Lower leg skin (tissue), 4 donors: ENCODE results near the gene ATG2B. TPM values are rescaled to one million over a fixed set of nuclear protein-coding genes. Genes with fewer than 3 reads are reported as not detected.

ENCODE experiments used
- DNase-seq, 2 donors: peaks; one replicate each; pipeline ENCODE4 v3.0.0-alpha.2; 2019; ENCODE audit warnings: low spot score in 2 of 2
- H3K4me3 ChIP-seq: fragments of 200-600 bp; sonication (generic); 2 replicates; pipeline ENCODE4 v1.5.1; 2017; ENCODE audit warnings: mild to moderate bottlenecking, low read depth; ENCODE audit not compliant: poor library complexity, severe bottlenecking
- POLR2A ChIP-seq, 2 donors: fragments of 450-650 bp; IDR thresholded peaks; one replicate each; pipeline ENCODE4 v1.6.1; 2016 to 2017; ENCODE audit warnings: antibody characterized with exemption in 2 of 2, mild to moderate bottlenecking in 1 of 2, moderate library complexity in 1 of 2
- WGBS, 2 donors: methylation state at CpG; one replicate each; pipeline ENCODE4 v1.1.5; 2018; 5-methylcytosine and 5-hydroxymethylcytosine counted together
- intact Hi-C: fragments of 100-400 bp; cut with DNase I; formaldehyde crosslinking; loops from one replicate; pipeline ENCODE4 v1.15.0; 2023; ENCODE audit warnings: low total_unique reads
- total RNA-seq, 4 donors: library from RNA; depleted of rRNA; stranded (reverse); fragments of >200 nt; gene quantifications; one replicate each; pipeline ENCODE4 v1.1.0, GENCODE V29; 2016
- TF ChIP-seq, protein P1 (sequence below), 3 donors: fragments of 450-650 bp; IDR thresholded peaks; one replicate each; pipeline ENCODE4 v1.5.1; 2016; ENCODE audit warnings: antibody characterized with exemption in 3 of 3, mild to moderate bottlenecking in 3 of 3, moderate library complexity in 2 of 3

The ATG2B gene
- total RNA-seq, 4 donors from 2014 or later, result 23.8 to 44.8 (median 30.9) TPM

DNA sequence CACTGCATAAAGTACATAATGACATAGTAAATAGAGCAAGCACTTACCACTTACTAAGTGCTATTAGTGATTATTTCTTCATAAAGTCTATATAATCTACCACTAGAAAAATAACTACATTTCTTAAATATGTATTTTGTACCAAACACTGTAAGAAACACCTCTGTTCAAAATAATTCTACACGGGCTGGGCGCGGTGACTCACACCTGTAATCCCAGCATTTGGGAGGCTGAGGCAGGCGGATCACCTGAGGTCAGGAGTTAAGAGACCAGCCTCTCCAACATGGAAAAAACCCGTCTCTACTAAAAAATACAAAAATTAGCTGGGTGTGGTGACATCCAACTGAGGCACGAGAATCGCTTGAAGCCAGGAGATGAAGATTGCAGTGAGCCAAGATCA lies 38.9 kb downstream of the ATG2B start:
- no peak for TF ChIP-seq POLR2A (IDR thresholded peaks at IDR 0.05)
- TF ChIP-seq, protein P1, sequence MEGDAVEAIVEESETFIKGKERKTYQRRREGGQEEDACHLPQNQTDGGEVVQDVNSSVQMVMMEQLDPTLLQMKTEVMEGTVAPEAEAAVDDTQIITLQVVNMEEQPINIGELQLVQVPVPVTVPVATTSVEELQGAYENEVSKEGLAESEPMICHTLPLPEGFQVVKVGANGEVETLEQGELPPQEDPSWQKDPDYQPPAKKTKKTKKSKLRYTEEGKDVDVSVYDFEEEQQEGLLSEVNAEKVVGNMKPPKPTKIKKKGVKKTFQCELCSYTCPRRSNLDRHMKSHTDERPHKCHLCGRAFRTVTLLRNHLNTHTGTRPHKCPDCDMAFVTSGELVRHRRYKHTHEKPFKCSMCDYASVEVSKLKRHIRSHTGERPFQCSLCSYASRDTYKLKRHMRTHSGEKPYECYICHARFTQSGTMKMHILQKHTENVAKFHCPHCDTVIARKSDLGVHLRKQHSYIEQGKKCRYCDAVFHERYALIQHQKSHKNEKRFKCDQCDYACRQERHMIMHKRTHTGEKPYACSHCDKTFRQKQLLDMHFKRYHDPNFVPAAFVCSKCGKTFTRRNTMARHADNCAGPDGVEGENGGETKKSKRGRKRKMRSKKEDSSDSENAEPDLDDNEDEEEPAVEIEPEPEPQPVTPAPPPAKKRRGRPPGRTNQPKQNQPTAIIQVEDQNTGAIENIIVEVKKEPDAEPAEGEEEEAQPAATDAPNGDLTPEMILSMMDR (IDR thresholded peaks at IDR 0.05), result no peak
- no peak for DNase-seq
- WGBS, 2 donors, result 91 to 96% methylated on average over 7 of the region's 7 CpGs
- H3K4me3 ChIP-seq, result no peak overlapping the region
- intact Hi-C loops, result no loop called here

GRCh38 chr14:96320605-96321004 lies 42.5 kb downstream of the ATG2B start:
- WGBS, 2 donors, result 91 to 93% methylated on average over 1 of the region's 1 CpG
- TF ChIP-seq, protein P1 (IDR thresholded peaks at IDR 0.05), result no peak
- TF ChIP-seq POLR2A (IDR thresholded peaks at IDR 0.05), result no peak
- intact Hi-C loops, result no loop called here
- no peak for DNase-seq
- H3K4me3 ChIP-seq, result no peak overlapping the region

GRCh38 chr14:96318836-96319235 lies 44.3 kb downstream of the ATG2B start:
- intact Hi-C loops, result no loop called here
- TF ChIP-seq, protein P1 (IDR thresholded peaks at IDR 0.05), result no peak
- no peak for TF ChIP-seq POLR2A (IDR thresholded peaks at IDR 0.05)
- 89% methylated on average over 9 of the region's 9 CpGs for WGBS, 2 donors

DNA sequence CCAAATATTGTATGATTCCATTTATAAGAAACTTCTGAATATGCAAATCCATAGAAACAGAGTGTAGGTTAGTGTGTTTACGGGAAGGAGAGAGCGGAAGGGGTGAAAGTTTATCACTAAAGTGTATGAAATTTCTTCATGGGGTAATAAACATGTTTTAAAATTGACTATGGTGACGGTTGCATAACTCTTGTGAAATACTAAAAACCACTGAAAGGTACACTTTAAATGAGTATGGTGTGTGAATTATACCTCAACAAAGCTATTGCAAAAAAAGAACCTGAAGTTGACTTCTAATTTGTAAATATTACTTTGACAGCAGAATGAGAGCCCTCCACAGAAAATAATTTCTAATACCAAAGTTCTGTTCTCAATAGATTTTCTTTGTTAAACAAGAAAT lies 47.1 kb downstream of the ATG2B start:
- no peak for TF ChIP-seq POLR2A (IDR thresholded peaks at IDR 0.05)
- TF ChIP-seq, protein P1 (IDR thresholded peaks at IDR 0.05), result no peak
- intact Hi-C loops, result no loop called here
- H3K4me3 ChIP-seq, result no peak overlapping the region
- no peak for DNase-seq
- 95 to 96% methylated on average over 3 of the region's 3 CpGs for WGBS, 2 donors

More at GRCh38 chr14:96318836-96319235, 44.3 kb downstream of the ATG2B start:
- DNase-seq, result no peak
- no peak overlapping the region for H3K4me3 ChIP-seq

DNA sequence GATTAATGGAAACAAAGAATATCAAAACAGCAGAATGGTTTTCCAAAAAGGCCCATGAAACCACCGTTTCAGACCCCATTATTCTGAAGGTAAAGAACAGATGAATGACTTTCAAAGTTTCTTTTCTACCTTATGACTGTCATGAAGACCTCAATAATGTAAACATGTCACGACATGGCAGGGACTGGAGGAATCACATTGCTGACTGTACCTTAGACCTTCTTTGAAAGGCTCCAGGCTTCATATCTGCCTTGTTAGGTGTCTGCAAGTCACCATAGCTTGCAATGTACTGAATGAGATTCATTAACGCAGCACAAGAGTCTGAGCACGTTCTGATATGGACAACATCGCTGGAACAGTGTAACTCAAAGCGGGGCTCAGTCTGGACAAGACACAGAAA lies 52.2 kb downstream of the ATG2B start:
- H3K4me3 ChIP-seq, result no peak overlapping the region
- no peak for DNase-seq
- 86 to 93% methylated on average over 6 of the region's 6 CpGs for WGBS, 2 donors
- no peak for TF ChIP-seq POLR2A (IDR thresholded peaks at IDR 0.05)
- TF ChIP-seq, protein P1 (IDR thresholded peaks at IDR 0.05), result no peak
- intact Hi-C loops, result no loop called here

DNA sequence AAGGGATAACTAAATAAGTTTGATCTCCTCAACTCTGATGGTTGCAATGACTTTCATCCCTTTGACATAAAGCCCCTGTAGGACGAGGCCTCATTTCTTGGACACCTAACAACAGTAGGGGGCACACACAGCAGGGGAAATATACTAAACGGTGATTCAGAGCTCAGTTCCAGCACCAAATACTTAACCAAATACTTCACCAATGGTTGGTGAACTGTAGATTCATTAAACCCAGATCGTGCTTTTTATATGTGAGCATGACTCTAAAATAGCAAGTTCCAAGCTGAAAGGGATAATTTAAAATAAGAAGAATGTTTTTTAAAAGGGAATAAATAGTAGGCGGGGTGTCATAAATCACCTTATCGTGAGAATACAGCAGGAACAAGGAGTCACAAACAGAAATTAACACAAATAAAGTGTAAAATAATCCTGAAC lies 53.2 kb downstream of the ATG2B start:
- TF ChIP-seq, protein P1 (IDR thresholded peaks at IDR 0.05), result no peak
- intact Hi-C loops, result no loop called here
- no peak for DNase-seq

More for the DNA sequence above, 53.2 kb downstream of the ATG2B start:
- WGBS, 2 donors, result 66 to 73% methylated on average over 5 of the region's 5 CpGs
- no peak overlapping the region for H3K4me3 ChIP-seq
